Stimulated activated CD4-positive, alpha-beta T cell treated with anti-CD3 and anti-CD28 coated beads, TNF-alpha, amount 100 ng/mL, for 48 hours (primary cell): Measurements from ENCODE around the gene PRCD.
"Not testable (repeated sequence)": the region's sequence is repeated elsewhere in the genome, so short reads cannot be mapped to it uniquely, and the experiment has no call there.

Experiments used
- DNase-seq, 3 donors: peaks; one replicate each; pipeline ENCODE4 v3.0.0-alpha.2; 2020; ENCODE audit warnings: low read depth in 3 of 3

PRCD gene

GRCh38 chr17:76504117-76504516 lies 35.7 kb upstream of the PRCD start:
- DNase-seq = no peak

GRCh38 chr17:76506408-76507345 lies 33.2 kb upstream of the PRCD start:
- peak; percentile 75 to 78 (median 78) for DNase-seq

- not testable (repeated sequence) for DNase-seq
Measured at GRCh38 chr17:76508472-76509063, 31.3 kb upstream of the PRCD start.

- no peak for DNase-seq
Measured at GRCh38 chr17:76510831-76511244, 29.0 kb upstream of the PRCD start.

GRCh38 chr17:76511668-76512365 lies 28.0 kb upstream of the PRCD start:
- DNase-seq = no peak

GRCh38 chr17:76512366-76513305 lies 27.2 kb upstream of the PRCD start:
- DNase-seq = no peak

- DNase-seq = no peak
Measured at GRCh38 chr17:76513306-76513692, 26.5 kb upstream of the PRCD start.

- DNase-seq = not testable (repeated sequence)
Measured at GRCh38 chr17:76514355-76514754, 25.5 kb upstream of the PRCD start.

GRCh38 chr17:76515274-76515949 lies 24.4 kb upstream of the PRCD start:
- DNase-seq = peak; percentile 66 to 78 (median 78)

- no peak for DNase-seq
Measured at GRCh38 chr17:76517638-76518038, 22.2 kb upstream of the PRCD start.

- no peak for DNase-seq
Measured at GRCh38 chr17:76519048-76519966, 20.5 kb upstream of the PRCD start.

GRCh38 chr17:76521262-76521661 lies 18.6 kb upstream of the PRCD start:
- no peak for DNase-seq

GRCh38 chr17:76521683-76522082 lies 18.2 kb upstream of the PRCD start:
- DNase-seq = not testable (repeated sequence)

GRCh38 chr17:76523084-76524037 lies 16.5 kb upstream of the PRCD start:
- peak; percentile 60 to 75 (median 73) for DNase-seq

GRCh38 chr17:76524598-76525512 lies 15.0 kb upstream of the PRCD start:
- DNase-seq = no peak

GRCh38 chr17:76525513-76525833 lies 14.4 kb upstream of the PRCD start:
- not testable (repeated sequence) for DNase-seq

- DNase-seq = not testable (repeated sequence)
Measured at GRCh38 chr17:76527016-76527415, 12.8 kb upstream of the PRCD start.
